B cell (primary cell): ENCODE measurements around the gene EGFR. TPM values are rescaled to one million over a fixed set of nuclear protein-coding genes. Genes with fewer than 3 reads are reported as not detected.
"Not testable (repeated sequence)": the region's sequence is repeated elsewhere in the genome, so short reads cannot be mapped to it uniquely, and the experiment has no call there.

Experiments
- ATAC-seq: fragments of 200-7000 bp; cut with Tn5 transposase; one replicate; pipeline ENCODE4 v1.10.0; 2021; ENCODE audit warnings: low read depth, mild to moderate bottlenecking, moderate number of reproducible peaks, moderate library complexity
- CTCF ChIA-PET: fragments of 350-600 bp; sonication (Branson Sonifier 250); formaldehyde crosslinking; loops from one replicate; lab custom pipeline; 2021; ENCODE audit warnings: antibody characterized with exemption, inconsistent platforms; lab: Charles Lee
- POLR2A ChIA-PET: fragments of 350-600 bp; sonication (Branson Sonifier 250); formaldehyde crosslinking; loops from one replicate; lab custom pipeline; 2021; ENCODE audit warnings: antibody characterized with exemption; lab: Charles Lee
- DNase-seq: peaks from one replicate; pipeline ENCODE4 v3.0.0; 2013
- H2AFZ ChIP-seq: 2 replicates; pipeline ENCODE4 v1.6.1; 2012; ENCODE audit warnings: mild to moderate bottlenecking, low read depth, low read length; ENCODE audit not compliant: insufficient read depth, poor library complexity, severe bottlenecking
- H3K27ac ChIP-seq, 2 donors: 1 replicate in 1 of 2; 2 replicates in 1 of 2; pipeline ENCODE4 v1.5.1; 2012 to 2013; ENCODE audit warnings: low read length in 2 of 2, mild to moderate bottlenecking in 2 of 2, moderate library complexity in 1 of 2
- H3K27me3 ChIP-seq, 4 experiments: fragments of 200-600 bp in 1 of 4; sonication (generic) in 1 of 4; replicated peaks in 1 of 4; 1 replicate in 2 of 4; 2 replicates in 2 of 4; pipeline versions ENCODE4 v1.6.1 to v1.7.0; 2013 to 2016; ENCODE audit warnings: low read length in 3 of 4, mild to moderate bottlenecking in 2 of 4, mixed read lengths in 1 of 4, moderate library complexity in 1 of 4; ENCODE audit not compliant: insufficient read depth in 4 of 4, control insufficient read depth in 3 of 4; ENCODE audit errors: control extremely low read depth in 1 of 4
- H3K36me3 ChIP-seq, 2 experiments: replicated peaks in 1 of 2; 1 replicate in 1 of 2; 2 replicates in 1 of 2; pipeline versions ENCODE4 v1.6.1 to v1.7.1; 2013; ENCODE audit warnings: low read length in 1 of 2; ENCODE audit not compliant: insufficient read depth in 2 of 2, control insufficient read depth in 1 of 2; ENCODE audit errors: control extremely low read depth in 1 of 2, extremely low read depth in 1 of 2
- H3K4me1 ChIP-seq, 2 donors: fragments of 200-600 bp in 1 of 2; sonication (generic) in 1 of 2; 1 replicate in 1 of 2; 2 replicates in 1 of 2; pipeline versions ENCODE4 v1.5.1 to v1.6.1; 2013 to 2017; ENCODE audit warnings: low read length in 2 of 2; ENCODE audit not compliant: control insufficient read depth in 2 of 2, insufficient read depth in 2 of 2
- H3K4me2 ChIP-seq: replicated peaks from 2 replicates; pipeline ENCODE3; 2012; ENCODE audit warnings: mild to moderate bottlenecking, low read depth, low read length; ENCODE audit not compliant: poor library complexity, severe bottlenecking
- H3K4me3 ChIP-seq, 5 experiments: fragments of 200-600 bp in 1 of 5; sonication (generic) in 1 of 5; 1 replicate in 3 of 5; 2 replicates in 2 of 5; pipeline versions ENCODE4 v1.5.1 to v1.7.0; 2011 to 2016; ENCODE audit warnings: low read length in 4 of 5, mild to moderate bottlenecking in 4 of 5, low read depth in 2 of 5, control low read depth in 1 of 5, moderate library complexity in 1 of 5; ENCODE audit not compliant: insufficient read depth in 1 of 5; ENCODE audit errors: control extremely low read depth in 1 of 5, extremely low read depth in 1 of 5
- H3K79me2 ChIP-seq: fragments of 200-600 bp; sonication (generic); one replicate; pipeline ENCODE4 v1.6.0; 2016; ENCODE audit warnings: low read length; ENCODE audit not compliant: control insufficient read depth, insufficient read depth
- H3K9ac ChIP-seq: fragments of 200-600 bp; sonication (generic); 2 replicates; pipeline ENCODE4 v1.6.1; 2017; ENCODE audit warnings: mild to moderate bottlenecking, low read length, moderate library complexity
- H3K9me3 ChIP-seq, 3 donors: one replicate each; pipeline versions ENCODE4 v1.6.1 to v1.7.1; 2013; ENCODE audit warnings: low read length in 2 of 3; ENCODE audit not compliant: control insufficient read depth in 2 of 3, insufficient read depth in 1 of 3; ENCODE audit errors: control extremely low read depth in 1 of 3
- H4K20me1 ChIP-seq: 2 replicates; pipeline ENCODE4 v1.6.0; 2012; ENCODE audit warnings: mild to moderate bottlenecking, low read length; ENCODE audit not compliant: insufficient read depth, control insufficient read depth, poor library complexity, severe bottlenecking
- H3K27ac Mint-ChIP-seq: one replicate; pipeline ENCODE4 v1.8.0; 2021; ENCODE audit warnings: mixed read lengths
- H3K27me3 Mint-ChIP-seq: one replicate; pipeline ENCODE4 v1.8.0; 2021; ENCODE audit warnings: mixed read lengths
- H3K4me1 Mint-ChIP-seq: one replicate; pipeline ENCODE4 v1.8.0; 2021; ENCODE audit warnings: mixed read lengths
- H3K4me3 Mint-ChIP-seq: one replicate; pipeline ENCODE4 v1.8.0; 2021; ENCODE audit warnings: mixed read lengths
- H3K9me3 Mint-ChIP-seq: one replicate; pipeline ENCODE4 v1.8.0; 2022; ENCODE audit warnings: mixed read lengths; ENCODE audit not compliant: insufficient read depth
- CTCF ChIP-seq: fragments of 200-600 bp; IDR thresholded peaks from one replicate; pipeline ENCODE4 v1.8.0; 2022; ENCODE audit warnings: antibody characterized with exemption, mild to moderate bottlenecking
- EZH2 ChIP-seq: IDR thresholded peaks from 2 replicates; pipeline ENCODE4 v1.6.1; 2012; ENCODE audit warnings: borderline replicate concordance, low read depth, mild to moderate bottlenecking, moderate library complexity, low read length; ENCODE audit not compliant: insufficient read depth, poor library complexity, severe bottlenecking
- WGBS: methylation state at CpG from one replicate; pipeline ENCODE4 v1.1.5; 2013; ENCODE audit warnings: missing lambda C conversion rate; ENCODE audit not compliant: insufficient coverage; 5-methylcytosine and 5-hydroxymethylcytosine counted together
- intact Hi-C: fragments of 100-400 bp; cut with micrococcal nuclease; formaldehyde crosslinking; loops from one replicate; pipeline ENCODE4 v1.10.0; 2022
- polyA plus RNA-seq: library from polyadenylated mRNA; depleted of rRNA; stranded (reverse); fragments of >200 nt; gene quantifications from 2 replicates; pipeline ENCODE4 v1.2.3, GENCODE V29; 2012
- total RNA-seq, 2 donors: library from RNA; stranded (reverse); fragments of 120-200 nt in 1 of 2; gene quantifications; 1 replicate in 1 of 2; 2 replicates in 1 of 2; pipeline versions ENCODE4 v1.2.3 to v1.2.4, GENCODE V29; 2013 to 2022

Gene EGFR
- total and polyA plus RNA-seq, 2 donors (not counting 1 experiment from before 2014, with no cell fraction given): not detected

GRCh38 chr7:55033236-55033846, 14.5 kb downstream of the EGFR start:
- no peaks in the 10 kb centered on the region for H4K20me1 ChIP-seq
- peaks cover 0 to 4% (median 0%) of the 10 kb centered on the region in 4 experiments for H3K27me3 ChIP-seq
- H3K9ac ChIP-seq: no peak overlapping the region
- intact Hi-C loops: no loop called here
- no peak for ATAC-seq
- Mint-ChIP-seq H3K4me1 (no peaks in the 10 kb centered on the region), H3K27ac (no peak overlapping the region), H3K4me3 (no peak overlapping the region), H3K9me3 (no peaks in the 10 kb centered on the region), H3K27me3 (peaks cover 18% of the 10 kb centered on the region)
- no peak overlapping the region for H3K27ac ChIP-seq
- TF ChIP-seq EZH2 (no peak), CTCF (no peak)
- no peak for DNase-seq
- ChIA-PET POLR2A (no interaction called here), CTCF (no interaction called here)
- 88% methylated on average over 10 of the region's 10 CpGs for WGBS
- no peaks in the 10 kb centered on the region for H3K36me3 ChIP-seq
- no peaks in the 10 kb centered on the region for H3K9me3 ChIP-seq
- H3K79me2 ChIP-seq: no peaks in the 10 kb centered on the region
- H3K4me1 ChIP-seq: no peaks in the 10 kb centered on the region
- no peak overlapping the region for H2AFZ ChIP-seq
- no peak overlapping the region for H3K4me2 ChIP-seq
- no peak overlapping the region for H3K4me3 ChIP-seq

- no peak for DNase-seq
- ChIA-PET CTCF (no interaction called here), POLR2A (no interaction called here)
- Histone ChIP-seq H3K79me2 (no peaks in the 10 kb centered on the region), H3K4me2 (no peak overlapping the region), H3K9me3 (no peaks in the 10 kb centered on the region), H3K27me3 (peaks cover 0 to 4% (median 0%) of the 10 kb centered on the region in 4 experiments), H3K27ac (no peak overlapping the region), H3K4me1 (no peaks in the 10 kb centered on the region), H4K20me1 (no peaks in the 10 kb centered on the region), H3K9ac (no peak overlapping the region), H3K4me3 (no peak overlapping the region), H2AFZ (no peak overlapping the region), H3K36me3 (no peaks in the 10 kb centered on the region)
- Mint-ChIP-seq H3K4me1 (no peaks in the 10 kb centered on the region), H3K27ac (no peak overlapping the region), H3K27me3 (peaks cover 18% of the 10 kb centered on the region), H3K4me3 (no peak overlapping the region), H3K9me3 (no peaks in the 10 kb centered on the region)
- no peak for ATAC-seq
- intact Hi-C loops: no loop called here
- no peak for TF ChIP-seq EZH2
- TF ChIP-seq CTCF: no peak
- no CpG with 5 or more reads among the region's 2 CpGs for WGBS
Observed at GRCh38 chr7:55034776-55035175, 16.0 kb downstream of the EGFR start.

GRCh38 chr7:55035410-55035809, 16.6 kb downstream of the EGFR start:
- H3K4me2 ChIP-seq, H3K36me3 ChIP-seq, H3K27me3 ChIP-seq, H3K4me1 Mint-ChIP-seq, POLR2A ChIA-PET, ATAC-seq, DNase-seq, H3K27ac ChIP-seq, H3K9me3 Mint-ChIP-seq, H3K4me3 Mint-ChIP-seq, H3K79me2 ChIP-seq, CTCF ChIA-PET, H3K9me3 ChIP-seq, H2AFZ ChIP-seq, H4K20me1 ChIP-seq, H3K4me1 ChIP-seq, H3K4me3 ChIP-seq, H3K9ac ChIP-seq, intact Hi-C loops, H3K27ac Mint-ChIP-seq: not testable (repeated sequence)
- H3K27me3 Mint-ChIP-seq: peaks cover 18% of the 10 kb centered on the region
- WGBS: 100% methylated on average over 1 of the region's 3 CpGs
